ENCODE data around the gene OPCML.

GRCh38 chr11:132862933-132863332 lies 669.4 kb downstream of the OPCML start:
- TF ChIP-seq CTCF (IDR thresholded peaks at IDR 0.05; ENCODE audit: low read depth, low read length, poor library complexity, severe bottlenecking): no peak
- no peak for TF ChIP-seq EZH2phosphoT487 (IDR thresholded peaks at IDR 0.05; ENCODE audit: borderline replicate concordance, low read length)

Data from DOHH2 (cell line).